22Rv1 (cell line): ENCODE data around the gene NAV2.

ENCODE experiments used
- H3K27ac ChIP-seq: fragments of 450-650 bp; 2 replicates; pipeline ENCODE4 v1.5.1; 2017
- CTCF ChIP-seq: fragments of 450-650 bp; IDR thresholded peaks from 2 replicates; pipeline ENCODE4 v1.5.1; 2017; ENCODE audit warnings: mild to moderate bottlenecking
- ZFX ChIP-seq: fragments of 450-650 bp; IDR thresholded peaks from 2 replicates; pipeline ENCODE4 v1.6.1; 2017; ENCODE audit warnings: antibody characterized with exemption, borderline replicate concordance

NAV2 gene

GRCh38 chr11:19812096-19812495, 99.5 kb downstream of the NAV2 start:
- H3K27ac ChIP-seq = no peak overlapping the region
- TF ChIP-seq ZFX (no peak), CTCF (no peak)

GRCh38 chr11:19812710-19813109, 100.1 kb downstream of the NAV2 start:
- no peak overlapping the region for H3K27ac ChIP-seq
- no peak for TF ChIP-seq ZFX
- TF ChIP-seq CTCF = no peak

GRCh38 chr11:19813158-19813879, 100.7 kb downstream of the NAV2 start:
- no peak for TF ChIP-seq CTCF
- no peak for TF ChIP-seq ZFX
- H3K27ac ChIP-seq = no peak overlapping the region

GRCh38 chr11:19814421-19814820, 101.8 kb downstream of the NAV2 start:
- TF ChIP-seq CTCF (no peak), ZFX (no peak)
- no peak overlapping the region for H3K27ac ChIP-seq

- TF ChIP-seq ZFX (no peak), CTCF (no peak)
- no peak overlapping the region for H3K27ac ChIP-seq
These were observed 103.4 kb downstream of the NAV2 start for GRCh38 chr11:19816040-19816439.

- no peak overlapping the region for H3K27ac ChIP-seq
These were observed 104.2 kb downstream of the NAV2 start for GRCh38 chr11:19816817-19817216.

More at GRCh38 chr11:19816817-19817216, 104.2 kb downstream of the NAV2 start:
- TF ChIP-seq CTCF (no peak), ZFX (no peak)
